NB4 (cell line): ENCODE measurements around the gene RGSL1.
"Not testable (repeated sequence)": the region's sequence is repeated elsewhere in the genome, so short reads cannot be mapped to it uniquely, and the experiment has no call there.

Experiments
- DNase-seq: peaks from one replicate; pipeline ENCODE4 v3.0.0; 2010; ENCODE audit warnings: low read depth
- H3K4me3 ChIP-seq: one replicate; pipeline ENCODE4 v1.5.1; 2011; ENCODE audit warnings: mild to moderate bottlenecking, low read depth, low read length, moderate library complexity
- CTCF ChIP-seq: IDR thresholded peaks from one replicate; pipeline ENCODE4 v1.5.1; 2012; ENCODE audit warnings: low read depth, low read length
- MAX ChIP-seq: IDR thresholded peaks from 2 replicates; pipeline ENCODE4 v1.6.1; 2011; ENCODE audit warnings: low read depth, low read length
- MYC ChIP-seq: IDR thresholded peaks from 2 replicates; pipeline ENCODE4 v1.6.1; 2011; ENCODE audit warnings: low read depth, low read length
- POLR2A ChIP-seq: IDR thresholded peaks from 2 replicates; pipeline ENCODE4 v1.6.1; 2011; ENCODE audit warnings: mild to moderate bottlenecking; ENCODE audit not compliant: insufficient read length; ENCODE audit errors: extremely low read depth

Gene RGSL1

DNA sequence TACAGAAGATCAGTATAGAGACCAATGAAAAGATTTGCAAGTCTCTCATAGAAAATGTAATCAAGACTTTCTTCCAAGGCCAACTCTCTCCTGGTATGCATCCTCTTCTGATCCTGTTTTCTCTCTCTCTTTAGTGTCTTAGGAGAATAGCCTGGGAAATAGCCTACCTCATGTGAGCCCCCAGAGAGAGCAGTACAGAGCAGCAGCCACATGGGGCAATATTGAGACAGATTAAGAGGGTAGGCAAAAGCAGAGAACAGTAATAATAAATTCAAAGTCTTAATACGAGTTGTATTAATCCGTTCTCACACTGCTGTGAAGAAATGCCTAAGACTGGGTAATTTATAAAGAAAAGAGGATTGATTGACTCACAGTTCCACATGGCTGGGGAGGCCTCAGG is 77.7 kb downstream of the RGSL1 start:
- H3K4me3 ChIP-seq = no peak overlapping the region
- DNase-seq = no peak
- TF ChIP-seq CTCF = no peak
- TF ChIP-seq MAX = no peak
- TF ChIP-seq MYC = no peak
- TF ChIP-seq POLR2A = no peak

DNA sequence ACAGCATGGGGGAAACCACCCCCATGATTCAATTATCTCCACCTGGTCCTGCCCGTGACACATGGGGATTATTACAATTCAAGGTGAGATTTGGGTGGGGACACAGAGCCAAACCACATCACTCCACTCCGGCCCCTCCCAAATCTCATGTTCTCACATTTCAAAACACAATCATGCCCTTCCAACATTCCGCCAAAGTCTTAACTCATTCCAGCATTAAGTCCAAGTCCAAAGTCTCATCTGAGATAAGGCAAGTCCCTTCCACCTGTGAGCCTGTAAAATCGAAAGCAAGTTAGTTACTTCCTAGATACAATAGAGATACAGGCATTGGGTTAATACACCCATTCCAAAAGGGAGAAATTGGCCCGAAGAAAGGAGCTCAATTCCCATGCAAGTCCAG is 78.3 kb downstream of the RGSL1 start:
- H3K4me3 ChIP-seq, DNase-seq: not testable (repeated sequence)

DNA sequence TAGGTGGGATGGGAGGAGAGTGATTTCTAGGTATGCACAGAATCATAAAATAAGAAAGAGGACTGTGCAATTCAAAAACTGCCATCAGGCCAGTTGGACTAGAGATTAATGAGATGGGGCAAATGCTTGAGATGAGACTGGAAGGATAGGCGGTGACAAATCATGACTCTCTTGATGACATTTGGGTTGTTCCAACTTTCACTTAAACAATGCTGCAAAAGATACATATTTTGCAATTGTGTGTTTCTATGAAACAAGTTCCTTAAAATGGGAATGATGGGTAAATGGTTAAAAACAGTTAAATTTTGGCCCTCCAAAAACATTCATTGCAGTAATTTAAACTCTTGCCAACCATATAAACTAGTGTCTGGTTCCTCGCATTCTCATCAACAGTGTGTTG is 84.0 kb downstream of the RGSL1 start:
- TF ChIP-seq MAX (no peak), POLR2A (no peak), CTCF (no peak), MYC (no peak)
- no peak overlapping the region for H3K4me3 ChIP-seq
- no peak for DNase-seq

DNA sequence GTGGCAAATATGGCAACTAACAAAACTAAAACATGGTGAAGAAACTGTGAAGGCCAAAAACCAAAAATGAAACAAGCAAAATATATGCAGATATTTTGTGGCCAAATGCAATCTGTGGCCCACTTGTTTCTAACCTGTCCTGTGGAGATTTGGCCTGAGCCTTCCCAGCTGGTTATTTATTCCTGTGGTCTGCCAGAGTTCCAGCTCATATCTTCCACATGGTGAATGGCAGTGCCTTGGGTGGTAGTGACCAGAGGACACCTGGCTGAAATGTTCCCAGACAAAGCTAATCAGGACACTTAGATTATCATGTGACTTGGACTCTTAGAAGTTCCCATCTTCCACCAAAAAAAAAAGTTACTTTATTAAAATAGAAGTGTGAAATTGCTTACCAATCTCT is 99.4 kb downstream of the RGSL1 start:
- DNase-seq = no peak
- TF ChIP-seq MYC (no peak), POLR2A (no peak), CTCF (no peak), MAX (no peak)
- H3K4me3 ChIP-seq = no peak overlapping the region

- TF ChIP-seq POLR2A = no peak
- no peak for TF ChIP-seq MYC
- no peak for TF ChIP-seq CTCF
- no peak for TF ChIP-seq MAX
- H3K4me3 ChIP-seq = no peak overlapping the region
Measured at GRCh38 chr1:182549811-182550210, 99.9 kb downstream of the RGSL1 start.

GRCh38 chr1:182552527-182552926 is 102.6 kb downstream of the RGSL1 start:
- TF ChIP-seq MYC (no peak), CTCF (no peak), MAX (no peak), POLR2A (no peak)
- no peak for DNase-seq
- no peak overlapping the region for H3K4me3 ChIP-seq

More at GRCh38 chr1:182549811-182550210, 99.9 kb downstream of the RGSL1 start:
- no peak for DNase-seq
